ENCODE measurements around the gene NIPAL4. TPM values are rescaled to one million over a fixed set of nuclear protein-coding genes. Genes with fewer than 3 reads are reported as not detected.

NIPAL4 gene
- total RNA-seq, 4 donors from 2014 or later = 13.2 to 33.7 (median 17.8) TPM

DNA sequence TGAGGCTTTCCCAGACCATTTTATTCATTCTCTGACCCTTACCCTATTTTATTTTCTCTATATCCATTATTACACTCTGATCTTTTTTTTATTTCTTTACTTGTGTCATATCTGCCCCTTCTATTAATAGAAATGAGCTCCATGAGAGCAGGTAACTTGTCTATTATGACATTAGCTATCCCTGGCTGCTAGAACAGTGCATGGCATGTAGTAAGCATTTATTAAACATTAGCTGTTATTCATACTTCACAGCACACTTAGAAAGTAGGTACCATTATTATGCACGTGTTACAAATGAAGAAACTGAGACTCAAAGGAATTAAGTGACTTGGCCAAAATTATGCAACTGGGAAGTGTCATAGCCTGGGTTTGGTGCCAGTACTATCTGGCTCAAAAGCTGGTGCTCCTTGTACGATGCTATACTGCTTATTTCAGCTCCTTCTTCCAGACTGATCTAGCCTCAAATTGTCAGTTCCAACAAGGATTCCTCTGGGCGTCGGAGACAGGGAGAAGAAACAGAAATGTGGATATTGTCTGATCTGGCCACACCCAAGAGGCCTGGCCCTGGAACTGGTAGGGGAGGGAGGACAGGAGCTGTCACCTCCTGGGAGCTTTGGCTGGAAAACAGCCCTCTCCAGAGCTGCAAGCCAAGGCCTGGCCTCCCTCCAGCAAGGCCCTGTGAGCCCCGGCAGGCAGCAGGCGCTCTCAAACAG lies 10.8 kb upstream of the NIPAL4 start:
- 18 to 21% methylated on average over 3 to 4 of the region's 6 CpGs for WGBS, 2 donors
- no peak for DNase-seq
- Histone ChIP-seq H3K36me3 (no peaks in the 10 kb centered on the region), H3K27me3 (no peaks in the 10 kb centered on the region), H3K27ac (peak overlapping the region; percentile 37 to 75 (median 64)), H3K4me1 (peaks cover 0 to 33% (median 17%) of the 10 kb centered on the region in 3 donors), H3K9me3 (no peaks in the 10 kb centered on the region), H3K4me3 (no peak overlapping the region)
- intact Hi-C loops (cut with DNase I) = no loop called here
- TF ChIP-seq, protein P1, sequence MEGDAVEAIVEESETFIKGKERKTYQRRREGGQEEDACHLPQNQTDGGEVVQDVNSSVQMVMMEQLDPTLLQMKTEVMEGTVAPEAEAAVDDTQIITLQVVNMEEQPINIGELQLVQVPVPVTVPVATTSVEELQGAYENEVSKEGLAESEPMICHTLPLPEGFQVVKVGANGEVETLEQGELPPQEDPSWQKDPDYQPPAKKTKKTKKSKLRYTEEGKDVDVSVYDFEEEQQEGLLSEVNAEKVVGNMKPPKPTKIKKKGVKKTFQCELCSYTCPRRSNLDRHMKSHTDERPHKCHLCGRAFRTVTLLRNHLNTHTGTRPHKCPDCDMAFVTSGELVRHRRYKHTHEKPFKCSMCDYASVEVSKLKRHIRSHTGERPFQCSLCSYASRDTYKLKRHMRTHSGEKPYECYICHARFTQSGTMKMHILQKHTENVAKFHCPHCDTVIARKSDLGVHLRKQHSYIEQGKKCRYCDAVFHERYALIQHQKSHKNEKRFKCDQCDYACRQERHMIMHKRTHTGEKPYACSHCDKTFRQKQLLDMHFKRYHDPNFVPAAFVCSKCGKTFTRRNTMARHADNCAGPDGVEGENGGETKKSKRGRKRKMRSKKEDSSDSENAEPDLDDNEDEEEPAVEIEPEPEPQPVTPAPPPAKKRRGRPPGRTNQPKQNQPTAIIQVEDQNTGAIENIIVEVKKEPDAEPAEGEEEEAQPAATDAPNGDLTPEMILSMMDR (IDR thresholded peaks at IDR 0.05) = no peak
- TF ChIP-seq POLR2A (IDR thresholded peaks at IDR 0.05) = no peak

GRCh38 chr5:157450024-157450423 lies 10.0 kb upstream of the NIPAL4 start:
- Histone ChIP-seq H3K9me3 (no peaks in the 10 kb centered on the region), H3K27me3 (no peaks in the 10 kb centered on the region), H3K4me1 (peaks cover 0 to 37% (median 17%) of the 10 kb centered on the region in 3 donors), H3K27ac (peak overlapping the region in 3 of 4 donors; percentile 37 to 75 (median 64)), H3K36me3 (no peaks in the 10 kb centered on the region), H3K4me3 (no peak overlapping the region)
- WGBS, 2 donors = 94 to 95% methylated on average over 3 of the region's 3 CpGs
- intact Hi-C loops (cut with DNase I) = no loop called here
- DNase-seq = no peak
- TF ChIP-seq, protein P1 (IDR thresholded peaks at IDR 0.05) = no peak
- no peak for TF ChIP-seq POLR2A (IDR thresholded peaks at IDR 0.05)

- no peaks in the 10 kb centered on the region for H3K27me3 ChIP-seq
- H3K36me3 ChIP-seq = no peaks in the 10 kb centered on the region
- intact Hi-C loops (cut with DNase I) = no loop called here
- H3K4me1 ChIP-seq = peaks cover 0 to 37% (median 17%) of the 10 kb centered on the region in 3 donors
- no peaks in the 10 kb centered on the region for H3K9me3 ChIP-seq
- DNase-seq = no peak
- 82 to 88% methylated on average over 2 to 3 of the region's 3 CpGs for WGBS, 2 donors
- no peak overlapping the region for H3K27ac ChIP-seq
- H3K4me3 ChIP-seq = no peak overlapping the region
- TF ChIP-seq, protein P1 (IDR thresholded peaks at IDR 0.05) = no peak
- TF ChIP-seq POLR2A (IDR thresholded peaks at IDR 0.05) = no peak
Observed at GRCh38 chr5:157451806-157452205, 8.2 kb upstream of the NIPAL4 start.

GRCh38 chr5:157454273-157454672 lies 5.7 kb upstream of the NIPAL4 start:
- WGBS, 2 donors = 89 to 95% methylated on average over 6 to 7 of the region's 7 CpGs
- intact Hi-C loops (cut with DNase I) = no loop called here
- Histone ChIP-seq H3K4me1 (peaks cover 0 to 14% (median 2%) of the 10 kb centered on the region in 3 donors), H3K36me3 (no peaks in the 10 kb centered on the region), H3K4me3 (no peak overlapping the region), H3K27ac (no peak overlapping the region), H3K9me3 (no peaks in the 10 kb centered on the region), H3K27me3 (no peaks in the 10 kb centered on the region)
- DNase-seq = no peak
- TF ChIP-seq POLR2A (IDR thresholded peaks at IDR 0.05) = no peak
- TF ChIP-seq, protein P1 (IDR thresholded peaks at IDR 0.05) = no peak

GRCh38 chr5:157455057-157455456 lies 5.0 kb upstream of the NIPAL4 start:
- Histone ChIP-seq H3K27me3 (peaks cover 0 to 5% (median 0%) of the 10 kb centered on the region in 4 donors), H3K36me3 (no peaks in the 10 kb centered on the region), H3K9me3 (no peaks in the 10 kb centered on the region), H3K4me3 (no peak overlapping the region), H3K4me1 (peaks cover 0 to 14% (median 5%) of the 10 kb centered on the region in 3 donors), H3K27ac (no peak overlapping the region)
- WGBS, 2 donors = 71 to 79% methylated on average over 7 of the region's 7 CpGs
- DNase-seq = no peak
- intact Hi-C loops (cut with DNase I) = no loop called here
- no peak for TF ChIP-seq POLR2A (IDR thresholded peaks at IDR 0.05)
